GM12878 (cell line): ENCODE results near the gene DYNLT2. TPM values are rescaled to one million over a fixed set of nuclear protein-coding genes. Genes with fewer than 3 reads are reported as not detected.

Source experiments
- ATAC-seq: fragments of 200-7000 bp; cut with Tn5 transposase; 3 replicates; pipeline ENCODE4 v1.9.1; 2020; ENCODE audit warnings: mild to moderate bottlenecking, moderate library complexity
- BruUV-seq: library from RNA; stranded (reverse); fragments of 400-500 nt; replicated peaks from 2 replicates; lab custom pipeline; 2021; lab: Mats Ljungman, UMichigan
- CTCF ChIA-PET: fragments of 300-600 bp; sonication (Branson Sonifier 250); formaldehyde crosslinking; extraction: SDS; loops from one replicate; lab custom pipeline; 2021; ENCODE audit warnings: inconsistent platforms; lab: Yijun Ruan, JAX
- POLR2A ChIA-PET: fragments of 350-600 bp; formaldehyde crosslinking; extraction: SDS; loops from one replicate; lab custom pipeline; 2021; ENCODE audit warnings: inconsistent platforms; lab: Charles Lee
- RAD21 ChIA-PET: fragments of 300-600 bp; sonication (Branson Sonifier 250); formaldehyde crosslinking; loops from one replicate; lab custom pipeline; 2023; ENCODE audit warnings: antibody characterized with exemption; ENCODE audit not compliant: unreplicated experiment; lab: Charles Lee
- SMC1A ChIA-PET: fragments of 300-600 bp; sonication (Branson Sonifier 250); formaldehyde crosslinking; loops from one replicate; lab custom pipeline; 2023; ENCODE audit not compliant: unreplicated experiment, uncharacterized antibody; lab: Charles Lee
- DNase-seq: peaks from one replicate; pipeline ENCODE4 v3.0.0-alpha.2; 2011; ENCODE audit warnings: low read depth, low spot score
- FAIRE-seq: peaks from 3 replicates; lab custom pipeline; 2011; peaks lifted over from hg19 to GRCh38; lab: Jason Lieb, UNC
- H2AFZ ChIP-seq: 2 replicates; pipeline ENCODE4 v1.6.0; 2011; ENCODE audit warnings: low read depth, low read length, control low read depth; ENCODE audit not compliant: control insufficient read depth
- H3K27ac ChIP-seq: 2 replicates; pipeline ENCODE4 v1.5.1; 2011; ENCODE audit warnings: control low read depth; ENCODE audit not compliant: control insufficient read depth, insufficient read depth
- H3K27me3 ChIP-seq, 2 experiments: replicated peaks in 1 of 2; 2 replicates each; pipeline versions ENCODE4 v1.6.0 to v1.6.1; 2011; ENCODE audit warnings: low read length in 1 of 2; ENCODE audit not compliant: control insufficient read depth in 2 of 2, insufficient read depth in 2 of 2
- H3K36me3 ChIP-seq, 2 experiments: 2 replicates each; pipeline ENCODE4 v1.5.1; 2011; ENCODE audit warnings: low read length in 1 of 2; ENCODE audit not compliant: control insufficient read depth in 2 of 2, insufficient read depth in 2 of 2
- H3K4me1 ChIP-seq: 2 replicates; pipeline ENCODE4 v1.6.1; 2011; ENCODE audit warnings: mild to moderate bottlenecking, low read length, moderate library complexity, mixed read lengths; ENCODE audit not compliant: control insufficient read depth, insufficient read depth
- H3K4me2 ChIP-seq: 2 replicates; pipeline ENCODE4 v1.6.0; 2011; ENCODE audit warnings: control low read depth; ENCODE audit not compliant: control insufficient read depth, insufficient read depth
- H3K4me3 ChIP-seq: fragments of 200-600 bp; sonication (generic); 2 replicates; pipeline ENCODE4 v1.5.1; 2016
- H3K79me2 ChIP-seq: 2 replicates; pipeline ENCODE4 v1.6.0; 2011; ENCODE audit warnings: low read length; ENCODE audit not compliant: control insufficient read depth, insufficient read depth
- H3K9ac ChIP-seq: 2 replicates; pipeline ENCODE4 v1.8.0; 2011; ENCODE audit warnings: low read length, control low read depth, mixed read lengths; ENCODE audit not compliant: control insufficient read depth, insufficient read depth
- H3K9me3 ChIP-seq: replicated peaks from 3 replicates; pipeline ENCODE4 v1.5.1; 2011; ENCODE audit warnings: mild to moderate bottlenecking, low read length; ENCODE audit not compliant: control insufficient read depth, insufficient read depth
- H4K20me1 ChIP-seq: 2 replicates; pipeline ENCODE4 v1.6.0; 2011; ENCODE audit not compliant: control insufficient read depth, insufficient read depth
- BRCA1 ChIP-seq: IDR thresholded peaks from 2 replicates; pipeline ENCODE4 v1.6.1; 2011; ENCODE audit warnings: low read depth, low read length, improper control_type of control experiment
- HDAC6 ChIP-seq: fragments of 200-600 bp; sonication (generic); IDR thresholded peaks from one replicate; pipeline ENCODE4 v1.8.0; 2017; ENCODE audit warnings: antibody characterized with exemption; ENCODE audit not compliant: unreplicated experiment
- IKZF1 ChIP-seq: fragments of 450-650 bp; conservative IDR thresholded peaks from 2 replicates; pipeline ENCODE4 v1.6.1; 2017; ENCODE audit warnings: antibody characterized with exemption, mild to moderate bottlenecking
- MYC ChIP-seq: IDR thresholded peaks from 2 replicates; pipeline ENCODE4 v1.6.1; 2011; ENCODE audit warnings: mild to moderate bottlenecking, low read length, moderate library complexity, inconsistent platforms; ENCODE audit not compliant: insufficient read depth, insufficient replicate concordance, insufficient read length, severe bottlenecking
- PKNOX1 ChIP-seq: fragments of 450-650 bp; IDR thresholded peaks from 2 replicates; pipeline ENCODE4 v1.6.1; 2016; ENCODE audit warnings: mild to moderate bottlenecking
- RCOR1 ChIP-seq: conservative IDR thresholded peaks from 2 replicates; pipeline ENCODE4 v1.6.1; 2012; ENCODE audit warnings: low read depth, low read length, improper control_type of control experiment
- ZBED1 ChIP-seq: IDR thresholded peaks from 2 replicates; pipeline ENCODE4 v1.6.1; 2016; ENCODE audit warnings: borderline replicate concordance
- ZNF24 ChIP-seq: fragments of 450-650 bp; IDR thresholded peaks from 2 replicates; pipeline ENCODE4 v1.6.1; 2017; ENCODE audit warnings: antibody characterized with exemption, mild to moderate bottlenecking
- ZNF687 ChIP-seq: fragments of 450-650 bp; IDR thresholded peaks from 2 replicates; pipeline ENCODE4 v1.6.1; 2017; ENCODE audit warnings: mild to moderate bottlenecking, moderate library complexity
- WGBS: methylation state at CpG from one replicate; pipeline ENCODE4 v1.1.6; 2016; ENCODE audit warnings: low lambda C conversion rate; ENCODE audit not compliant: insufficient replicate concordance, insufficient coverage; ENCODE audit errors: missing lambda C conversion rate; 5-methylcytosine and 5-hydroxymethylcytosine counted together
- in situ Hi-C: fragments of 300-500 bp; cut with MboI; formaldehyde crosslinking; loops from 9 replicates; pipeline ENCODE4 v1.14.3; 2018; ENCODE audit warnings: mixed read lengths
- intact Hi-C: fragments of 100-400 bp; cut with micrococcal nuclease; formaldehyde crosslinking; loops from one replicate; pipeline ENCODE4 v1.14.2; 2022; ENCODE audit not compliant: unreplicated experiment
- polyA plus RNA-seq, 11 experiments: library from polyadenylated mRNA; depleted of rRNA in 4 of 11; unstranded in 6 of 11; stranded (reverse) in 5 of 11; fragments of >200 nt; fragmentation: Nextera tagmentation in 4 of 11; fragmentation: Illumina TruSeq in 1 of 11; extraction: Ambion mirVana in 4 of 11; extraction: Trizol in 1 of 11; gene quantifications; 1 replicate in 1 of 11; 2 replicates in 10 of 11; pipeline versions ENCODE4 v1.2.1 to v1.2.3, GENCODE V29; 2011 to 2016; ENCODE audit warnings: inconsistent platforms in 2 of 11, missing spikeins in 2 of 11, low read depth in 1 of 11
- total RNA-seq, 4 experiments: library from RNA; depleted of rRNA in 3 of 4; stranded (reverse); fragments of >200 nt in 3 of 4; fragmentation: Illumina TruSeq in 1 of 4; extraction: Trizol in 1 of 4; gene quantifications; 2 replicates each; pipeline versions ENCODE4 v1.2.1 to v1.2.3, GENCODE V29; 2013 to 2021
- TF ChIP-seq, protein P1 (sequence below): fragments of 450-650 bp; IDR thresholded peaks from 2 replicates; pipeline ENCODE4 v1.6.1; 2017; ENCODE audit warnings: antibody characterized with exemption, mild to moderate bottlenecking, moderate library complexity

DYNLT2 gene
- total and polyA plus RNA-seq, 10 of the 15 experiments (the other 5 are each of a cell fraction or from before 2014, with no cell fraction given): 2.2 to 5.9 (median 5.4) TPM

GRCh38 chr6:169701954-169702839 lies 49.2 kb downstream of the DYNLT2 start, which contains the start of the genes C6orf120 and WDR27:
TSS of gene C6orf120 (plus strand) at chr6:169702126. CDS start at chr6:169702460, 334 bp downstream.
TSS of gene WDR27 (minus strand) at chr6:169702029. CDS start at chr6:169689005, 13,024 bp downstream.
- 1% methylated on average over 92 of the region's 92 CpGs for WGBS
- SMC1A ChIA-PET: interaction anchor here (1.6 to 5.6 kb wide), 2 partner anchors 15 to 21 kb away, joined by 7 to 39 read pairs; no protein-coding TSS in a partner anchor
- CTCF ChIA-PET: interaction anchor here (0.9 to 1.6 kb wide), 4 partner anchors 9 to 23 kb away, joined by 3 to 6 read pairs (median 5); no protein-coding TSS in a partner anchor
- TF ChIP-seq ZNF687 (no peak; the same call in 1 of the 2 replicates), RCOR1 (peak; percentile 98), PKNOX1 (peak; percentile 51), ZNF24 (no peak), HDAC6 (peak; percentile 63), IKZF1 (peak; percentile 55), MYC (peak; percentile 56), BRCA1 (peak; percentile 93), ZBED1 (peak; percentile 49; the same call in 1 of the 2 replicates)
- TF ChIP-seq, protein P1, sequence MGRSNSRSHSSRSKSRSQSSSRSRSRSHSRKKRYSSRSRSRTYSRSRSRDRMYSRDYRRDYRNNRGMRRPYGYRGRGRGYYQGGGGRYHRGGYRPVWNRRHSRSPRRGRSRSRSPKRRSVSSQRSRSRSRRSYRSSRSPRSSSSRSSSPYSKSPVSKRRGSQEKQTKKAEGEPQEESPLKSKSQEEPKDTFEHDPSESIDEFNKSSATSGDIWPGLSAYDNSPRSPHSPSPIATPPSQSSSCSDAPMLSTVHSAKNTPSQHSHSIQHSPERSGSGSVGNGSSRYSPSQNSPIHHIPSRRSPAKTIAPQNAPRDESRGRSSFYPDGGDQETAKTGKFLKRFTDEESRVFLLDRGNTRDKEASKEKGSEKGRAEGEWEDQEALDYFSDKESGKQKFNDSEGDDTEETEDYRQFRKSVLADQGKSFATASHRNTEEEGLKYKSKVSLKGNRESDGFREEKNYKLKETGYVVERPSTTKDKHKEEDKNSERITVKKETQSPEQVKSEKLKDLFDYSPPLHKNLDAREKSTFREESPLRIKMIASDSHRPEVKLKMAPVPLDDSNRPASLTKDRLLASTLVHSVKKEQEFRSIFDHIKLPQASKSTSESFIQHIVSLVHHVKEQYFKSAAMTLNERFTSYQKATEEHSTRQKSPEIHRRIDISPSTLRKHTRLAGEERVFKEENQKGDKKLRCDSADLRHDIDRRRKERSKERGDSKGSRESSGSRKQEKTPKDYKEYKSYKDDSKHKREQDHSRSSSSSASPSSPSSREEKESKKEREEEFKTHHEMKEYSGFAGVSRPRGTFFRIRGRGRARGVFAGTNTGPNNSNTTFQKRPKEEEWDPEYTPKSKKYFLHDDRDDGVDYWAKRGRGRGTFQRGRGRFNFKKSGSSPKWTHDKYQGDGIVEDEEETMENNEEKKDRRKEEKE: no peak

More at GRCh38 chr6:169701954-169702839, 49.2 kb downstream of the DYNLT2 start, which contains the start of the genes C6orf120 and WDR27:
- H3K36me3 ChIP-seq: peaks cover 0 to 4% of the 10 kb centered on the region in 2 experiments; a peak in 3 of 4 replicates
- peak within 1 kb of the TSS; percentile 61 for H3K9ac ChIP-seq
- ChIA-PET POLR2A (interaction anchor here (0.6 to 5.3 kb wide), 10 partner anchors 9 to 592 kb away, joined by 3 to 32 read pairs (median 4); partner anchors contain the start of genes DYNLT2, ERMARD and PHF10), RAD21 (interaction anchor here (0.6 to 2.3 kb wide), 5 partner anchors 17 to 50 kb away, joined by 3 to 9 read pairs (median 4); no protein-coding TSS in a partner anchor)
- DNase-seq: peak; percentile 83
- intact Hi-C loops: loop anchor here (1.0 to 5.0 kb wide), 4 partner anchors 20 to 850 kb away; partner anchors contain the start of genes DYNLT2, ERMARD, PSMB1 and TBP
- no peaks in the 10 kb centered on the region for H3K9me3 ChIP-seq
- H3K4me2 ChIP-seq: peak within 1 kb of the TSS; percentile 90
- FAIRE-seq: peak; percentile 94
- no peaks in the 10 kb centered on the region for H4K20me1 ChIP-seq
- no peaks in the 10 kb centered on the region for H3K27me3 ChIP-seq
- BruUV-seq: no TSS peak
- in situ Hi-C loops: loop anchor here (5.0 kb wide), 1 partner anchor 850 kb away; the partner anchor contains the start of genes PSMB1 and TBP
- peak; percentile 96 for ATAC-seq
- H2AFZ ChIP-seq: peak within 1 kb of the TSS; percentile 95
- peak within 1 kb of the TSS; percentile 78 for H3K27ac ChIP-seq
- peak within 1 kb of the TSS; percentile 99 for H3K4me3 ChIP-seq
- peaks cover 46% of the 10 kb centered on the region for H3K79me2 ChIP-seq
- peaks cover 7% of the 10 kb centered on the region for H3K4me1 ChIP-seq
